Measurements from ENCODE around the gene CCT6B. TPM values are rescaled to one million over a fixed set of nuclear protein-coding genes. Genes with fewer than 3 reads are reported as not detected.
A peak's percentile ranks its signal among the peaks of the same experiment; 100 is the strongest.

Gene CCT6B
- polyA plus RNA-seq, 2 of the 4 experiments (the other 2 are of a cell fraction), result 0.77 to 3.1 TPM

DNA sequence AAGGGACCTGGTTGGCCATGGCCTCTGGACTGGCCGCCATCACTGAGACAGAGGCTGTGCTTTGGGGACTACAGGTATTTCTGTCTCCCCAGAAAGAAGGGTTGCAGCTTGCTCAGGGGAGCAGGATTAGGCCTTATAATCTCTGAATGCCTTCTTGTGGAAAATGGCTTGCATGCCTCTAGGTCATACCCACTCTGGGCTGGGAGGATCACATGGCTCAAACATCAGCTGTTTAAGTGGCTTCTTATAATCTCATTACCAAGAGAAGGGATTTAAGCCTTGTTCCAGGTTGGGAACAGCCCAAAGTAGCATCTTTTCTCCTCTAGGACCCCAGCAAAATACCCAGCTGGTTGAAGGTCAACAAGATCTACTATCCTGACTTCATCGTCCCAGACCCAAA lies 38.2 kb upstream of the CCT6B start:
- no peak overlapping the region for H3K4me3 ChIP-seq
- no peak overlapping the region for H3K4me2 ChIP-seq
- CTCF ChIA-PET, result interaction anchor here (0.8 to 10.6 kb wide), 24 partner anchors 11 to 579 kb away, joined by 3 to 297 read pairs (median 6); partner anchors contain the start of genes FNDC8, LIG3, RAD51D and RFFL
- peaks cover 3% of the 10 kb centered on the region; the same call in 1 of the 3 replicates for H3K4me1 ChIP-seq
- DNase-seq (ENCODE audit: low read depth in 1 of 2, low spot score in 1 of 2) (no peak), ATAC-seq (no peak), FAIRE-seq (no peak)
- 96% methylated on average over 2 of the region's 2 CpGs for WGBS (ENCODE audit: missing lambda C conversion rate)
- POLR2A ChIA-PET, result interaction anchor here (1.2 kb wide), 1 partner anchor 20 kb away, joined by 3 read pairs; no protein-coding TSS in a partner anchor
- TF ChIP-seq NPAS2 (CRISPR knock-in tag; IDR thresholded peaks at IDR 0.05; ENCODE audit: borderline replicate concordance), result no peak
- no peak for TF ChIP-seq FOXS1 (CRISPR knock-in tag; IDR thresholded peaks at IDR 0.05)
- TF ChIP-seq, protein P1, sequence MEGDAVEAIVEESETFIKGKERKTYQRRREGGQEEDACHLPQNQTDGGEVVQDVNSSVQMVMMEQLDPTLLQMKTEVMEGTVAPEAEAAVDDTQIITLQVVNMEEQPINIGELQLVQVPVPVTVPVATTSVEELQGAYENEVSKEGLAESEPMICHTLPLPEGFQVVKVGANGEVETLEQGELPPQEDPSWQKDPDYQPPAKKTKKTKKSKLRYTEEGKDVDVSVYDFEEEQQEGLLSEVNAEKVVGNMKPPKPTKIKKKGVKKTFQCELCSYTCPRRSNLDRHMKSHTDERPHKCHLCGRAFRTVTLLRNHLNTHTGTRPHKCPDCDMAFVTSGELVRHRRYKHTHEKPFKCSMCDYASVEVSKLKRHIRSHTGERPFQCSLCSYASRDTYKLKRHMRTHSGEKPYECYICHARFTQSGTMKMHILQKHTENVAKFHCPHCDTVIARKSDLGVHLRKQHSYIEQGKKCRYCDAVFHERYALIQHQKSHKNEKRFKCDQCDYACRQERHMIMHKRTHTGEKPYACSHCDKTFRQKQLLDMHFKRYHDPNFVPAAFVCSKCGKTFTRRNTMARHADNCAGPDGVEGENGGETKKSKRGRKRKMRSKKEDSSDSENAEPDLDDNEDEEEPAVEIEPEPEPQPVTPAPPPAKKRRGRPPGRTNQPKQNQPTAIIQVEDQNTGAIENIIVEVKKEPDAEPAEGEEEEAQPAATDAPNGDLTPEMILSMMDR (IDR thresholded peaks at IDR 0.05), result no peak
- TF ChIP-seq HOXB5 (CRISPR knock-in tag; IDR thresholded peaks at IDR 0.05), result no peak
- TF ChIP-seq RARB (CRISPR knock-in tag; IDR thresholded peaks at IDR 0.05), result no peak
- TF ChIP-seq ESRRA (IDR thresholded peaks at IDR 0.05; ENCODE audit: borderline replicate concordance, low read length), result no peak
- no peak for TF ChIP-seq NR3C1 (IDR thresholded peaks at IDR 0.05)
- no peak overlapping the region for H3K27ac ChIP-seq
- H3K9me3 ChIP-seq, result no peaks in the 10 kb centered on the region

DNA sequence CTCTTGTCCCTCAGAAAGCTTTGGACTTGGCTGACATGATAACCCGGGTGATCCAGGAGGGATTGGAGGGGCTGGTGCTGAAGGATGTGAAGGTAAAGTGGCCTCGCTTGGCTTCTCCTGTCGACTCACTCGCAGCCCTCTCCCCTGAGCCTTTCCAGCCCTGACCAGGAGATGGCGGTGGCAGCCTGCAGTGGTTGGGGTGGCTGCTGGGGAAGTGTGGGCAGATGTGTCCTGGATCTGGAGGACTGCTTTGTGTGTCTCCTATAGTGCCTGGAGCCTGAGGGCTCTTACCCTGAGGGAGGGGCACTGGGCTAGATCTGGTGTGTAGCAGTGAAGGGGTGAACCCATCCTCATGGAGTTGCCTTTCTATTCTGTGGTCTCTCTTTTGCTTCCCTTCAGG lies 36.9 kb upstream of the CCT6B start:
- ChIA-PET POLR2A (interaction anchor here (0.8 kb wide), 1 partner anchor 23 kb away, joined by 4 read pairs; no protein-coding TSS in a partner anchor), CTCF (interaction anchor here (0.6 to 10.6 kb wide), 34 partner anchors 10 to 578 kb away, joined by 3 to 297 read pairs (median 6); partner anchors contain the start of genes FNDC8, RAD51D and RFFL)

More for the DNA sequence above, 36.9 kb upstream of the CCT6B start:
- FAIRE-seq, result no peak
- ATAC-seq, result peak; percentile 90
- DNase-seq (ENCODE audit: low read depth in 1 of 2, low spot score in 1 of 2), result peak; percentile 78 to 95
- H3K27ac ChIP-seq, result peak overlapping the region; percentile 25 to 55; a peak in 4 of 6 replicates
- H3K4me1 ChIP-seq, result peaks cover 3% of the 10 kb centered on the region; the same call in 1 of the 3 replicates
- no peak overlapping the region for H3K4me2 ChIP-seq
- no peaks in the 10 kb centered on the region for H3K9me3 ChIP-seq
- 37% methylated on average over 5 of the region's 5 CpGs for WGBS (ENCODE audit: missing lambda C conversion rate)
- TF ChIP-seq, protein P2, sequence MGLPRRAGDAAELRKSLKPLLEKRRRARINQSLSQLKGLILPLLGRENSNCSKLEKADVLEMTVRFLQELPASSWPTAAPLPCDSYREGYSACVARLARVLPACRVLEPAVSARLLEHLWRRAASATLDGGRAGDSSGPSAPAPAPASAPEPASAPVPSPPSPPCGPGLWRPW (IDR thresholded peaks at IDR 0.05), result no peak
- TF ChIP-seq, protein P3, sequence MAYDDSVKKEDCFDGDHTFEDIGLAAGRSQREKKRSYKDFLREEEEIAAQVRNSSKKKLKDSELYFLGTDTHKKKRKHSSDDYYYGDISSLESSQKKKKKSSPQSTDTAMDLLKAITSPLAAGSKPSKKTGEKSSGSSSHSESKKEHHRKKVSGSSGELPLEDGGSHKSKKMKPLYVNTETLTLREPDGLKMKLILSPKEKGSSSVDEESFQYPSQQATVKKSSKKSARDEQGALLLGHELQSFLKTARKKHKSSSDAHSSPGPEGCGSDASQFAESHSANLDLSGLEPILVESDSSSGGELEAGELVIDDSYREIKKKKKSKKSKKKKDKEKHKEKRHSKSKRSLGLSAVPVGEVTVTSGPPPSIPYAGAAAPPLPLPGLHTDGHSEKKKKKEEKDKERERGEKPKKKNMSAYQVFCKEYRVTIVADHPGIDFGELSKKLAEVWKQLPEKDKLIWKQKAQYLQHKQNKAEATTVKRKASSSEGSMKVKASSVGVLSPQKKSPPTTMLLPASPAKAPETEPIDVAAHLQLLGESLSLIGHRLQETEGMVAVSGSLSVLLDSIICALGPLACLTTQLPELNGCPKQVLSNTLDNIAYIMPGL (CRISPR knock-in tag; IDR thresholded peaks at IDR 0.05; ENCODE audit: borderline replicate concordance), result no peak
- TF ChIP-seq EHMT2 (IDR thresholded peaks at IDR 0.05; ENCODE audit: low read depth) (no peak), RAD21 (conservative IDR thresholded peaks at IDR 0.05 in 1 of 2, IDR thresholded peaks at IDR 0.05 in 1 of 2) (peak; percentile 97 to 99), FOSB (CRISPR knock-in tag; IDR thresholded peaks at IDR 0.05) (no peak), SMC3 (IDR thresholded peaks at IDR 0.05) (peak; percentile 96), MAZ (IDR thresholded peaks at IDR 0.05; ENCODE audit: borderline replicate concordance, low read depth, low read length) (no peak), CHD2 (IDR thresholded peaks at IDR 0.05; ENCODE audit: low read length, partially characterized antibody) (no peak), CBX8 (IDR thresholded peaks at IDR 0.05) (no peak), TFCP2L1 (CRISPR knock-in tag; IDR thresholded peaks at IDR 0.05) (no peak), MAFK (IDR thresholded peaks at IDR 0.05; ENCODE audit: partially characterized antibody) (no peak)
- TF ChIP-seq, protein P4, sequence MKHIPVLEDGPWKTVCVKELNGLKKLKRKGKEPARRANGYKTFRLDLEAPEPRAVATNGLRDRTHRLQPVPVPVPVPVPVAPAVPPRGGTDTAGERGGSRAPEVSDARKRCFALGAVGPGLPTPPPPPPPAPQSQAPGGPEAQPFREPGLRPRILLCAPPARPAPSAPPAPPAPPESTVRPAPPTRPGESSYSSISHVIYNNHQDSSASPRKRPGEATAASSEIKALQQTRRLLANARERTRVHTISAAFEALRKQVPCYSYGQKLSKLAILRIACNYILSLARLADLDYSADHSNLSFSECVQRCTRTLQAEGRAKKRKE (CRISPR knock-in tag; IDR thresholded peaks at IDR 0.05; ENCODE audit: low read depth), result no peak
- TF ChIP-seq, protein P5, sequence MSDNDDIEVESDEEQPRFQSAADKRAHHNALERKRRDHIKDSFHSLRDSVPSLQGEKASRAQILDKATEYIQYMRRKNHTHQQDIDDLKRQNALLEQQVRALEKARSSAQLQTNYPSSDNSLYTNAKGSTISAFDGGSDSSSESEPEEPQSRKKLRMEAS (IDR thresholded peaks at IDR 0.05), result no peak
- TF ChIP-seq, protein P6, sequence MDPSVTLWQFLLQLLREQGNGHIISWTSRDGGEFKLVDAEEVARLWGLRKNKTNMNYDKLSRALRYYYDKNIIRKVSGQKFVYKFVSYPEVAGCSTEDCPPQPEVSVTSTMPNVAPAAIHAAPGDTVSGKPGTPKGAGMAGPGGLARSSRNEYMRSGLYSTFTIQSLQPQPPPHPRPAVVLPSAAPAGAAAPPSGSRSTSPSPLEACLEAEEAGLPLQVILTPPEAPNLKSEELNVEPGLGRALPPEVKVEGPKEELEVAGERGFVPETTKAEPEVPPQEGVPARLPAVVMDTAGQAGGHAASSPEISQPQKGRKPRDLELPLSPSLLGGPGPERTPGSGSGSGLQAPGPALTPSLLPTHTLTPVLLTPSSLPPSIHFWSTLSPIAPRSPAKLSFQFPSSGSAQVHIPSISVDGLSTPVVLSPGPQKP (IDR thresholded peaks at IDR 0.05; ENCODE audit: low read depth, low read length), result no peak
- TF ChIP-seq, protein P1 (IDR thresholded peaks at IDR 0.05), result peak; percentile 92
- H3K4me3 ChIP-seq, result no peak overlapping the region

Measured in A549 (cell line).